NCI-H146 treated with DMSO at 0.1 percent for 48 hours (cell line): ENCODE data around the gene NEK9.
"Not testable (repeated sequence)": the region's sequence is repeated elsewhere in the genome, so short reads cannot be mapped to it uniquely, and the experiment has no call there.

Source experiments
- DNase-seq: peaks from one replicate; lab custom pipeline; 2025; ENCODE audit not compliant: unreplicated experiment; lab: John Stamatoyannopoulos, UW

Gene NEK9

DNA sequence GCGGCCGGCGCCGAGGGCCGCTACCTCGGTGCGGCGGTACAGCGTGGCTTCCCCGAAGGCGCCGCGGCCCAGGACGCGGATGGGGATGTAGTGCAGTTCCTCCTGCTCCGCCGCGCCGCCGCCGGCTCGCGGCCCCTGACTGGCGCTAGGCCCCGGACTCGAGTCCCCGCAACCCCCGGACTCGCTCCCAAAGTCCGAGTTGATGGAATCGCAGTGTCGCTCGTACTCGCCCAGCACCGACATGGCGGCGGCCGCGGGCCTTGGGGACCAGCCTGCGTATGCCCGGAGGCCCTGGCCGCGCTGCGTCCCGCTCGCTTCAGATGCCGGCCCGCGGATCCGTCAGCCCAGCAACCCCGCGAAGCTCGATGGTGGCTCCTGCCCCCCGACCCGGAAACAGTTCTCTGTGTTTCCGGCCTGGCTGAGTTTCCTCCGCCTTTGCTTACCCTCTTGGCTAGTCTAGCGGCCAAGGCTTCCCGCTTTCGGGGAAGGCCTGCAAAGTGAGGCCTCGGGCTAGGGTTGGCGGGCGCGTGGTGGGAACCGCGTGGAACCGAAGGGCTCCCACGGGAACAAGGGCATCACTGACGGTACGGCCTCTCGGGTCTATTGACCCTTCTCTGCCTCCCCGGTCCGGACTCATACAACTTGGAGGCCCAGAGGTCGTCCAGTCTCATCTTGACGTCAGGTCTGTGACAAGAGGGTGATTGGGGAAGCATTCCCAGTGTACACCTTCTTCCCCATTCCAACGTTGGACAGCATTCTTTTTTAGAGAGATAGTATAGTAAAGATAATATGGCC, at the start of gene NEK9:
TSS of gene NEK9 (minus strand) at position 370 of the 795 bp plus-strand sequence. CDS start at position 243, 127 bp downstream.
- DNase-seq = peak; percentile 48

DNA sequence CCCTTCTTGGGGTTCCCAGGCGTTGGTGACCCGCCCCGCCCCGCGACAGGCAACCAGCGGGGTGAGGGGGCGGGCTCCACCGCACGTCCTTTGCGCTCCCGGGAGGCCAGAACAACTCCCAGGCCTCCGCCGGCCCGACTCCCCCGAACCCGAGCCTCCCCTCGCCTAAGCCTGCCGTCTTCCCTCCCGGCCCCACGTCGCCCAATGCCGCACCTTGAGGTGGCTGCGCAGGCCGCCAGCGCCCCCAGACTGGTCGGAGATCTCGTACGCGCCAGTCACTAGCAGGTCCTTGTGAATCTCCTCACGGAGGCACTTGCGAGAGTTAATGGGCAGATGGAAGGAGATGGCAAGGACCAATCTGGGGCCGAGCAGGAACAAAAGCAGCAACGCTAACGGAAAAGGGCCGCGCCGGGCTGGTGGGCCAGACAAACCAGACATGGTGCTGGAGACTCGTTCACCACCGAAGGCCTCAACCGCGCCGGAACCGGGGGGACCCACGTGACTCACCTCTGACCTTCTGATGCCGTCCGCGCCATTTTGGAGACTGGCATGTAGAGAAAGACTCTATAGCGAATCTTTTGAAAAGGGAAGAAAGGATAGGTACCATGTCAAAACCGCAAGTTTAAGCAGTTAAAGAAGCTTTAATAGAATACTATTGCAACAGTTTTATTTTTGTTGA, 49.4 kb upstream of the NEK9 start, which contains the start of gene TMED10:
TSS of gene TMED10 (minus strand) at position 471 of the 679 bp plus-strand sequence. CDS start at position 438, 33 bp downstream.
- no peak for DNase-seq

DNA sequence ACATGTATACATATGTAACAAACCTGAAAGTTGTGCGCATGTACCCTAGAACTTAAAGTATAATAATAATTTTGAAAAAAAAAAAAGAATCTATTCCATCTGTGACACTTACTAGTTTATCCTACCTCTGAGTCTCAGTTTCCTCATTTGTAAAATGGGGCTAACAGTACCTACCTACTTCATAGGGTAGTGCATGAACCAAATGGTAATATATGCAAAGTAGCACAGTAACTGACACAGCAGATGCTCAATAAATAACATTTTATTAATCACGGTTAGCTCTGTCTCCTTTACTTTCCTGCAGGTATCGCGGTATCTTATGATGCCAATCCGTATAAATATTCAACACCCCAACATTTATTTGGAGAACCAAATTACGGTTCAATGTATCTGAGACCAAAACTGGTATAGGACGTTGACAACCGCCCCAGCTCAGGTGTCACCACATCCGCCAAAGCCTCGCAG, 48.9 kb upstream of the NEK9 start:
- DNase-seq = no peak

DNA sequence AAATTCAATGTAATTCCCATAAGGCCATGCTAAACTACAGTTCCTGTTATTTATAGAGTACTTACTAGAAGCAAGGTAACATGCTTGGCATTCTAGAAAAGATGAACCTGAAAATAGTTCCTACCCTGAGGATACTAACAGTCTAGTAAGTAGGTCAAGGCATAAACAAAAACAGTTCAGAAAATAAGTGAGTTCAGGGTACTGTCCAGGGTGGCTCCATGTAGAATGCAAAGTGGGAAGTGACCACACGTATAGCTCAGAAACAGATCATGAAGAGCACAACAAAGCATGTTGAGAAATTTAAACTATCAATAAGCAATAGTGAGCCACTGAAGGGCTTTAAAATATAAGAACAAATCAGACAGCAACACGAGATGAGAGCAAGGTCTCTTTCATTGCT, 47.2 kb upstream of the NEK9 start:
- DNase-seq = no peak

DNA sequence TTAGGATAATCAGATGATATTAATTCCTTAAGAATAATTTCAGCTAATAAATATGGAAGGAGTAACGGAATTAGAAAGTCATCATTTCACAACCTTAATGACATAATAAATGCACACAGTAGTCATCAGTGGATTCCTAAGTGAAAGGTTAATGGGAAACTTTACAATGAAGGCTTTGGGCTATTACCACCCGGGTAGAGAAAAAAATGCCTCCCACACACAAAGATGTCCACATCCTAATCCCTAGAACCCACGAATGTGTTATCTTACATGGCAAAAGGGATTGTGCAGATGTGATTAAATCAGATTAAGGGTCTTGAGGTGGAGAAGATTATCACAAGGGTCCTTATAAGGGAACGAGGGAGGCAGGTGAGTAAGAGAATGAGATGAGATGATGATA, 43.9 kb upstream of the NEK9 start:
- DNase-seq = no peak

DNA sequence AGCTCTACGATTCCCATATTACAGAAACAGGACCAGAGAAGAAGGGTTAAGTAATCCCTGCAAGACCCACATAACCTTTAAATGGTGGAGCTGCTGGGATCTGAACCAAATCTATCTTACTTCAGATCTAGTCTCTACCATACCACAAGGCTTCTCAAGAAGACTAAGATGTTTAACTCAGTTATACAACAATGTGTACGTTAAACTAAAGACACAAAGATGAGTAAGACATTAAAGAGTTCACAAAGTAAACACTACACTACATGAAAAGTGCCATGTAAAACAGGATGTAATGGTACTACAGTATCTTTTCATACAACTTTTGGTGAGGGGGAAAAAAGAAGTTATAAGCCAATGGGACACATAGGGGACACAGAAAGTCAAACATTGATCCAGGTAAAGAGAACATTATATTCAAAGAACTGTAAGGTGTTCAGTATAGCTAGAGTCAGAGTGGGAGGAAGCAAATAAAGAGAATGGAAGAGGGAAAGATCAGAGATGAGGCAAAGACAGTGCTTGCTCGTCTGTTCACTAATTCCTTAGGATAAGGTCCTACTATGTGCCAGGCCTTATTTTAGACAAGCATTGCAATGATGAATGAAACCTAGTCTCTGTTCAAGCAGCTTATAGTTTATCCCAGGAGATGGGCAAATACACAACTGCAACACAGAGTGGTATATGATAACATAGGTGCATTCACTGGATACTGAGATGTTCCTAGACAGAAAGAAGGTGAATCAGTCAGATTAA, 41.9 kb upstream of the NEK9 start:
- DNase-seq = no peak

DNA sequence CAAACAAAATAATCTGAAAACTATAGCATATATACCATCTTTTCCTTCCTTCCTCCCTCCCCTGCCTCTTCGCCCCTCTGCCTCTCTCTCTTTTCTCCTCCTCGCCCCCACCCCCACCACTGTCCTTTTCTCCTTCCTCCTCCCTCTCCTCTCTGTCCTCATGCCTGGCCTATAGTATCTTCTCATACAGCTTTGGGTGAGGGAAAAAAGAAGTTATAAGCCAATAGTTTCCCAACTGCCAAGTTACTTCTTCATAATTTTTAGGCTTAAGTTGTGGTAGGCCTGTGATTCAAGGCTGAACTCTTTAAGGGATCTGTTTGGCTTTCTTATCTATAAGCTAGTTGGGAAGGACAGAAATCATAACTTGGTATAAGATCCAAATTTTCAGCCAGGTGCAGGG, 40.5 kb upstream of the NEK9 start:
- no peak for DNase-seq

DNA sequence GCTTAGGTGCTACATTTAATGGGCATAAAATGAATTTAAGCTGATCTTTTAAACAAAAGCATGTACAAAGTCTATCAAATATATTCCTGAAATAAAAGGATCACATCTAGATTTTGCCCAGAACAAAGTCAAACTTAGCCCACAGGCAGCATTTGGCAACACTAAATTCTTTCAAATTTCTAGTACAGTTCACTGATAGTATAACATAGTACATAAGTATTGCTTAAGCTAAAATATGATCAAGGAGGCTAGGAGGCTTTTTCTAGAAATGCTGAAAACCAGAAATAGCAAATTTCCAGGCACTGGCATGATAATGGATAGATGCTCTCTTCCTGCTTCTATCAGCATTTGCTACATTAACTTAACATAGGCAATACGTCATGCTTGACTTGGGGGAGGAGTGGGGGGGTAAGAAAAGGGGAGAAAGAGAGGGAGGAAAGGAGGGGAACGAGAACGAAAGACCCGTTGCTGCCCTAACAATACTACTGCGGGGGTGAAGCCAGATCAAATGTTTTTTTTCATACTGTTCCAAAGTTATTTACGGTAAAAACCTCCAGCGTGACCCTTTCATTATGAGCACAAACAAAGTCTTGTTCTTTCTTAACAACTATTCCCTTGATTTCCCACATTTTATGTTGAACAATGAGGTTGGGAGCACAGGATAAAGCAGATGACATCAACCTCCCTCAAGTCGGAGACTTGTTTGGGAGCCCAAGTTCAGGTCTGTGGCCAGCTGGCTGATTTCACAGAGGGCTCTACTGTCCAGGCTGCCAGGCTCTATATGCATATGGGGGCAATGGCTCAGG, 38.9 kb upstream of the NEK9 start:
- DNase-seq = no peak

DNA sequence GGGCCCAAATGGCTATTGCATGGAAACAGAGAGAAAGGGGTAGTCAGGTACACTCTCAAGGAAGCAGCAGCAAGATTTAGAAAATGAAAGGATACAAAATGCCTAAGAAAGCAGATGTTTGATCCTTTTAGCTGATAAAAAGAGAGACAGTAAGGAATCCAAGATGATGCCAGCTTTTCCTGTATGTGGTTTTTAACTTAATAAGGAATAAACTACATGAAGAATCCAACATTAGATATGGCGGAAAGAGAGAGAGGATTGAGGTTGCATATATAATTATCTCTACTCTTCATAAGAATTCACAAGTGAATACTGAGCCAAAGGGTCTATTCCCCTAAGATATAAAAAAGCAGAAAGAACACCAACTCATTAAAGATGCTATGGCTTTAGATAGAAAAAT, 38.0 kb upstream of the NEK9 start:
- DNase-seq = no peak

DNA sequence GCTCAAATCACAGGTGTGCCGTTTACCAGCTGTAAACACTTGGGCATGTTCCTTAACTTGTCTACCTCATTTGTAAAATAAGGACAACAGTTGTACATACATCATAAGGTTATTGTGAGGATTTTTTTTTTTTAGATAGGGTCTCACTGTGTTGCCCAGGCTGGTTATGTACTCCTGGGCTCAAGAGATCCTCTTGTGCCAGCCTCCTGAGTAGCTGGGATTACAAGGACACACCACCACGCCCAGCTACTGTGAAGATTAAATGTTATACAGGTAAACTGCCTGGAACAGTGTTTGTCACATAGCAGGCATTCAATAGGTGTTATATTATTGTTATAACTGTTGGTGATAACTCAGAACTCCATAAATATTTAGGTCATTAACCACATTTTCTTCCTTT, 36.8 kb upstream of the NEK9 start:
- DNase-seq = no peak

DNA sequence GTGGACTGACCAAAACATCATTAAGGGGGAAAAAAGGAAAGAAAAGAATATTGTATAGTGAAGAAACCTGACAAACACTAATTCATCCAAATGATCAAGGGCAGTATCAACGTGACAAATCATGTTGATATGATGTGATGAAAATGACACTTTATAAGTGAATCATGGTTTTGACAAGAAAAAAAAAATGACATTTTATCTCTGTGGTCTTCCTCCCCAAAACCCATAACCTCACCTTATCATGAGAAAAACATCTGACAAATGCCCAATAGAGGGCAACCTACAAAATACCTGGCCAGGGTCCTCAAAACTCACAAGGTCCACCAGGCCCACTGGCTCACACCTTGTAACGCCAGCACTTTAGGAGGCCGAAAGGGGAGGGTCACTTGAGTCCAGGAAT, 35.8 kb upstream of the NEK9 start:
- no peak for DNase-seq

DNA sequence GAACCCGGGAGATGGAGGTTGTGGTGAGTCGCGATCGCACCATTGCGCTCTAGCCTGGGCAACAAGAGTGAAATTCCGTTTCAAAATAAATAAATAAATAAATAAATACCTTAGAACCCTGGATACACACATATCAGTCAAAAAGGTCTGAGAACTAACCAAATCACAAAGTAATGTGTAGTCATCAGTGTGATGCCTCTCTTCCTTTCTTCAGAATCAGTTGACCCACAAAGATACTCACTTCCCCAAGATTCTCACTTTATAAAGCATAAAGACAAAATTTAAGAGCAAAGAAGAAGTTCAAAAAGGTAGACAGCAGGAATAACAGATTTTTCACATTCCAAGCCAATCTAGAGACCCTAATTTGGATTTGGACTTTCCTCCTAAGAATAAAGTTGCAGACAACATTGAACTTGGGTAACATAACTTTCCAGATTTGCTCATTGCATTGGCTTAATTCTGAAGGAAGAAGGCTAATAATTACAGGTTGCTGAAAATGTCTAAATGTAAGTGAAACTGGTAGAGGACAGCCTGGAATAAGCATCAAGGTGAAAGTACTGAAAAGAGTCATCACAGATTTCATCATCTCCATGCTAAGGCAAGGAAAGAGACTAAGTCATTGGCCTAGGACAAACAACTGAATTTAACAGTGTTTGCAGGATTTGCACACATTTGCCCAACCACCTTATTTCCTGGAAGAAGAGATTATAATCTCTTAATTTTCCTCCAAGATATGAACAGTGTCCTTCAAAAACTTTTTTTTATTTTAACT, 32.2 kb upstream of the NEK9 start:
- DNase-seq = no peak

DNA sequence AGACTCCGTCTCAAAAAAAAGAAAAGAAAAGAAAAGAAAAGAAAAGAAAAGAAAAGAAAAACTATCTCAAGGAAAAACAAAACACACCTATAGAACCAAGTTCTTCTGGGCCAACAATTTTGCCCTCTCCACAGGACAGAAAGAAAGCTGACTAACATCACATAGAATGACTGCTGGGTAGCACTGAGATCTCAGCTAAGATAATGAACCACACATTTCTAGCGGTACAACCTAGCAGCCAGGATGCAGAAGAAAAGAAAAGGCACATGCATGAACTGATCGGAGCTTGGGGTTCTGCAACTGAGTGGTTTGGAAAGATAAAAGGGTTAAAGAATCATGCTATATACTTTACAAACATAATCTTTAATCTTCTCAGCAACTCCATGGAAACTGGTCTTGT, 30.1 kb upstream of the NEK9 start:
- DNase-seq = no peak

DNA sequence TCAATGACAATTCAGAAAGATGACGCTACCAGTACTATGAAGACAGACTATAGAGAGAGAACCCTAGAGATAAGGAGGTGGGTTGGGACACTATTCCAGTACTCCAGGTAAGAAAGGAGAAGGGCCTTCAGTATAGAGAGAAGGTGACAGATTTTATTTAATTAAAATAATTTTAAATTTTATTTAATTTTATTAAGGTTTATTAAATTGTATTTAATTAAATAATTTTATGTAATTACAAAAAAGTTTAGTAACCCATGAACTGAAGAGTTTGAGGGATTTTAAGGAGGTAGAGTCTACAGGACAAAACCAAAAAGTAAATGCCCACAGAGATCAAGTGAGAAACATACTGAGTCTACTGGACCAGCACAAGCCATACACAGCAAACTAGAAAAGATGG, 29.3 kb upstream of the NEK9 start:
- DNase-seq = no peak

DNA sequence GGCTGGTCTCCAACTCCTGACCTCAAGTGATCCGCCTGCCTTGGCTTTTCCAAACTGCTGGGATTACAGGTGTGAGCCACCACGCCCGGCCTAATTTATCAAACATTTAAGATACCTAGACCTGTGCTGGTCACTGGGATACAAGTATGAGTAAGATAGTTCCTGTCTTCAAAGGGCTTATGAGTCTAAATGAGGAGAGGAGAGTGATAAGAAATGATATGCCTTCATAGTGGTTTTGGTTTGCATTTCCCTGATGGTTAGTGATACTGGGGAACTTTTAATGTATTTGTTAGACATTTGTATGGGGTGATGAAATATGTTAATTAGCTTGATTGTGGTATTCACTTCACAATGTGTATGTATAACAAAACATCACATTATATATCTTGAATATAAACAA, 28.3 kb upstream of the NEK9 start:
- no peak for DNase-seq

DNA sequence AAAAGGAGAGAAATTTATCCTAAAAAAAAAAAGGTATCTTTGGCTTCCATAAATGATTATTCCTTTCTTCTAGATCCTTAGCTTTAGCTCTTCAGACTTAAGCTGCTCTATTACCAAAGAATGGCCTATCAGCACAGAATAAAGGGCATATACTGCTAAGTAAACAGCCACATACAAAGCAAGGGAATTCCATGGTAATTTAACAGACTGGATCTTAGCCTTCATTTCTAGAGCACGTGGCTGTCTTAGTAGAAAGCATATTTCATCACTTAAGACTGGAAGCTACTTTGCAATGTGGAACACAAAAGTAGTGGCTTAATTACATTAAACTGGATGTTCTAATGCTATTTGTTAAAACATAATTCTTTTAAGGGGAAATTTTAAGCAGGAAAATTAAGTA, 26.4 kb upstream of the NEK9 start:
- peak; percentile 1 for DNase-seq

DNA sequence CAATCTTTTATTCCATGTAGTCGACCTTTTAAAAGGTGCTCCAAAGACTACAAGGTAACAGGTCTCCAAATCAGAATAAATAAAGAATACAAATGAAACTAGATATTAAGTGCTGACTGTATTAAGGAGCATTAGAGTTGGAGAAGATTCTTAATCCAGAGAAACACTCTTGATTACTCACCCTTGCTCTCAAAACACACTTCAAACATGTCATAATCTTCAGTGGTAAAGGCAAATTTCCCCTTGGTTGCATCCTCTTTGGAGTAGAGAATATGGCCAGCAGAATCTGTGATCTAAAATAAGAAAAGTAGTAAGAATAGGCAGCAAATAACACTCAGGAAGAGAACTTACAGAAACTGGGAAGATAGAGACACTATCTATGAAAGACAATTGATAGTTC, 25.0 kb upstream of the NEK9 start:
- no peak for DNase-seq

DNA sequence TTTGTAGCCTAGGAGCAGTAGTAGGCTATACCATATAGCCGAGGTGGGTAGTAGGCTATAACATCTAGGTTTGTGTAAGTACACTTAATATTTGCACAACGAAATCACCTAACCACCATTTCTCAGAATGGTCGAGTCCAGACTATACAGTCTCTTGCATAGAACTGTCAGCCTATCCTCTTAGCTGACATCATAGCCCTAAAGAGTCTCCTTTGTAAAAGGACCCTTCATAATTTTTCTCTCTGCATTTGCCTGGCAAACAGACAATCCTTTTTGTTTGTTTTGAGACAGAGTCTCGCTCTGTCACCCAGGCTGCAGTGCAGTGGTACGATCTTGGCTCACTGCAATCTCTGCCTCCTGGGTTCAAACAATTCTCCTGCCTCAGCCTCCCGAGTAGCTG, 23.8 kb upstream of the NEK9 start:
- not testable (repeated sequence) for DNase-seq

DNA sequence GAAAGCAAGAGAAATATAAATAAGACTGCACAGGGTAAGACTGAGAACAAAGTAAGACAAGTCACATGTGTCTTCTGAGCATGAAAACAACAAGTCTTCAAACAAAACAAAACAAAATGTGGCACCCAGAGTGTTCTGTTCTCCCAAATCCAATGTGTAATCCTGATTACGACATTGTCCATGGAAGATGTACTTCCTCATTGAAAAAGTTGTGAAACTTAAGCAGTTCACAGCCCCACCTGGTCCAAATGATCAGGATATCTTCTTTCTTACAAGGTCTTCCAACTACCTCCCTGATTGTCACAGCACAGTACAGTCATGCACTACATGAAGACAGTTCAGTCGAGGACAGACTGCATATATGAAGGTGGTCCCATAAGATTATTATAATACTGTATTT, 23.3 kb upstream of the NEK9 start:
- no peak for DNase-seq

DNA sequence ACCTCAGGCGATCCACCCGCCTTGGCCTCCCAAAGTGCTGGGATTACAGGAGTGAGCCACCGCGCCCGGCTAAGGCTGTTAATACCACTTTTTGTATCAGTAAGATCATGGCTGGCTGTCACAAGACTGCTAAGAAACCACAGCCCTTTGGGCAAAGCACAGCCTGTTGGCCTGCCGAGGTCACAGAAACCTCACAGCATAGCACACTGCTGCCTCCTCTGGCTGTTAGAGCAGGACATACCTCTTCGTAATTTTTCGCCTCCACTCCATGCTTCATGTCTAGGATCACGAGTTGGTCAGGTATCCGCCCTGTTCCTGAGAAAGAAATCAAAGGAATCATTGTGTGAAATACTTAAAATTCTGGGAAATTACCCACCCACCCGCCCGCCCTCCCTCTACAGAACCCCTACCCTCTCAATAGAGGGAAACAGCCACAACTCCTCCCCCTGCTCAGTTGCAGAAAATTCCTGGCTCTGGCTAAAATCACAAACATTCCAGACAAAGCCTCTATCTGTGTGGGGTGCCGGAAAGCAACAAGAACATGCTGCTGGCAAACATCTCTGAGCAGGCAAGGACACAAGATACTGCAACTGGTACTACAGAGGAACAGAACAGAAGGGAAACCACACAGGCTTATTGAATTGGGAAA, 20.7 kb upstream of the NEK9 start:
- no peak for DNase-seq
